Endodermal cell (in vitro differentiated cells): ENCODE data around the gene FGB. TPM values are rescaled to one million over a fixed set of nuclear protein-coding genes. Genes with fewer than 3 reads are reported as not detected.

Experiments used
- DNase-seq: peaks from one replicate; pipeline ENCODE4 v3.0.0-alpha.2; 2017
- H3K27ac ChIP-seq: 2 replicates; pipeline ENCODE4 v1.5.1; 2013; ENCODE audit warnings: mild to moderate bottlenecking, low read depth, low read length, moderate library complexity
- H3K27me3 ChIP-seq: 2 replicates; pipeline ENCODE4 v1.6.1; 2013; ENCODE audit warnings: mild to moderate bottlenecking, low read length, moderate library complexity; ENCODE audit not compliant: insufficient read depth, control insufficient read depth, poor library complexity, severe bottlenecking
- H3K36me3 ChIP-seq: 2 replicates; pipeline ENCODE4 v1.7.0; 2013; ENCODE audit warnings: mild to moderate bottlenecking, low read length, moderate library complexity; ENCODE audit not compliant: control insufficient read depth, insufficient read depth
- H3K4me1 ChIP-seq: one replicate; pipeline ENCODE4 v1.7.0; 2013; ENCODE audit warnings: low read length; ENCODE audit not compliant: control insufficient read depth, insufficient read depth
- H3K4me3 ChIP-seq: 2 replicates; pipeline ENCODE4 v1.5.1; 2013; ENCODE audit warnings: mild to moderate bottlenecking, low read length, moderate library complexity
- H3K9ac ChIP-seq: 2 replicates; pipeline ENCODE4 v1.6.1; 2013; ENCODE audit warnings: mild to moderate bottlenecking, low read length, moderate library complexity; ENCODE audit not compliant: poor library complexity, severe bottlenecking; ENCODE audit errors: extremely low read depth
- H3K9me3 ChIP-seq: 2 replicates; pipeline ENCODE4 v1.6.1; 2013; ENCODE audit warnings: mild to moderate bottlenecking, low read length, moderate library complexity; ENCODE audit not compliant: control insufficient read depth
- H3K27ac Mint-ChIP-seq: 2 replicates; pipeline ENCODE4 v1.8.0; 2020; ENCODE audit warnings: mixed read lengths
- H3K27me3 Mint-ChIP-seq: 2 replicates; pipeline ENCODE4 v1.8.0; 2021; ENCODE audit warnings: mild to moderate bottlenecking, mixed read lengths; ENCODE audit not compliant: insufficient read depth
- H3K36me3 Mint-ChIP-seq: 2 replicates; pipeline ENCODE4 v1.8.0; 2020; ENCODE audit warnings: low read depth, mixed read lengths
- H3K4me1 Mint-ChIP-seq: 2 replicates; pipeline ENCODE4 v1.8.0; 2020; ENCODE audit warnings: mixed read lengths
- H3K4me3 Mint-ChIP-seq: 2 replicates; pipeline ENCODE4 v1.8.0; 2020; ENCODE audit warnings: mild to moderate bottlenecking, moderate library complexity, mixed read lengths
- H3K9me3 Mint-ChIP-seq: 2 replicates; pipeline ENCODE4 v1.8.0; 2020; ENCODE audit warnings: mild to moderate bottlenecking, mixed read lengths
- CTCF ChIP-seq: fragments of 200-600 bp; sonication (generic); conservative IDR thresholded peaks from 2 replicates; pipeline ENCODE4 v1.5.0; 2021; ENCODE audit warnings: antibody characterized with exemption, mild to moderate bottlenecking
- WGBS, 2 experiments: methylation state at CpG; one replicate each; pipeline versions ENCODE4 v1.1.5 to v1.1.7; 2013; ENCODE audit warnings: missing lambda C conversion rate in 2 of 2, mixed read lengths in 1 of 2; ENCODE audit not compliant: insufficient coverage in 1 of 2, insufficient read length in 1 of 2; 5-methylcytosine and 5-hydroxymethylcytosine counted together
- total RNA-seq, 2 donors: library from RNA; stranded (reverse); fragmentation: NEBNext Ultra II Directional in 1 of 2; extraction: Animal tissue kit (Norgen Biotek cat#: 25700) in 1 of 2; gene quantifications; 2 replicates in 1 of 2; 3 replicates in 1 of 2; pipeline ENCODE4 v1.2.1, GENCODE V29; 2021

The FGB gene
- total RNA-seq, 2 donors from 2014 or later: 0.55 TPM; not detected in 1

GRCh38 chr4:154574311-154574710 lies 11.5 kb downstream of the FGB start:
- H3K4me1 Mint-ChIP-seq: peaks cover 5% of the 10 kb centered on the region
- no peak overlapping the region for H3K9ac ChIP-seq
- H3K27ac Mint-ChIP-seq: no peak overlapping the region
- no peaks in the 10 kb centered on the region for H3K36me3 ChIP-seq
- H3K9me3 ChIP-seq: no peaks in the 10 kb centered on the region
- no peak overlapping the region for H3K27ac ChIP-seq
- H3K27me3 Mint-ChIP-seq: no peaks in the 10 kb centered on the region
- no peak for DNase-seq
- no peak overlapping the region for H3K4me3 ChIP-seq
- WGBS, 2 experiments: 76 to 95% methylated on average over 2 to 3 of the region's 3 CpGs
- no peaks in the 10 kb centered on the region for H3K27me3 ChIP-seq
- no peak overlapping the region for H3K4me3 Mint-ChIP-seq
- H3K9me3 Mint-ChIP-seq: no peaks in the 10 kb centered on the region
- H3K4me1 ChIP-seq: no peaks in the 10 kb centered on the region
- no peaks in the 10 kb centered on the region for H3K36me3 Mint-ChIP-seq
- no peak for TF ChIP-seq CTCF

- TF ChIP-seq CTCF: no peak
- Histone ChIP-seq H3K9me3 (no peaks in the 10 kb centered on the region), H3K36me3 (no peaks in the 10 kb centered on the region), H3K4me1 (peaks cover 3% of the 10 kb centered on the region), H3K27ac (no peak overlapping the region), H3K27me3 (no peaks in the 10 kb centered on the region), H3K9ac (no peak overlapping the region), H3K4me3 (no peak overlapping the region)
- 94% methylated on average over 2 of the region's 2 CpGs; no CpG with 5 or more reads in 1 of the 2 experiments for WGBS, 2 experiments
- no peaks in the 10 kb centered on the region for H3K36me3 Mint-ChIP-seq
- no peaks in the 10 kb centered on the region for H3K9me3 Mint-ChIP-seq
- no peaks in the 10 kb centered on the region for H3K27me3 Mint-ChIP-seq
- no peak overlapping the region for H3K4me3 Mint-ChIP-seq
- no peak overlapping the region for H3K27ac Mint-ChIP-seq
- peaks cover 14% of the 10 kb centered on the region for H3K4me1 Mint-ChIP-seq
- DNase-seq: no peak
Measured at GRCh38 chr4:154577324-154577723, 14.5 kb downstream of the FGB start.

GRCh38 chr4:154578919-154579318 lies 16.1 kb downstream of the FGB start:
- H3K4me1 Mint-ChIP-seq: peaks cover 14% of the 10 kb centered on the region
- 93 to 100% methylated on average over 1 of the region's 1 CpG for WGBS, 2 experiments

More at GRCh38 chr4:154578919-154579318, 16.1 kb downstream of the FGB start:
- no peaks in the 10 kb centered on the region for H3K27me3 ChIP-seq
- TF ChIP-seq CTCF: no peak
- Mint-ChIP-seq H3K4me3 (no peak overlapping the region), H3K27ac (no peak overlapping the region), H3K9me3 (no peaks in the 10 kb centered on the region), H3K36me3 (no peaks in the 10 kb centered on the region), H3K27me3 (no peaks in the 10 kb centered on the region)
- DNase-seq: no peak
- no peak overlapping the region for H3K4me3 ChIP-seq
- no peak overlapping the region for H3K9ac ChIP-seq
- H3K36me3 ChIP-seq: no peaks in the 10 kb centered on the region
- H3K9me3 ChIP-seq: no peaks in the 10 kb centered on the region
- peaks cover 3% of the 10 kb centered on the region for H3K4me1 ChIP-seq
- H3K27ac ChIP-seq: no peak overlapping the region
